Measurements from ENCODE around the gene CRTAP.
"Not testable (repeated sequence)": the region's sequence is repeated elsewhere in the genome, so short reads cannot be mapped to it uniquely, and the experiment has no call there.

CRTAP gene

DNA sequence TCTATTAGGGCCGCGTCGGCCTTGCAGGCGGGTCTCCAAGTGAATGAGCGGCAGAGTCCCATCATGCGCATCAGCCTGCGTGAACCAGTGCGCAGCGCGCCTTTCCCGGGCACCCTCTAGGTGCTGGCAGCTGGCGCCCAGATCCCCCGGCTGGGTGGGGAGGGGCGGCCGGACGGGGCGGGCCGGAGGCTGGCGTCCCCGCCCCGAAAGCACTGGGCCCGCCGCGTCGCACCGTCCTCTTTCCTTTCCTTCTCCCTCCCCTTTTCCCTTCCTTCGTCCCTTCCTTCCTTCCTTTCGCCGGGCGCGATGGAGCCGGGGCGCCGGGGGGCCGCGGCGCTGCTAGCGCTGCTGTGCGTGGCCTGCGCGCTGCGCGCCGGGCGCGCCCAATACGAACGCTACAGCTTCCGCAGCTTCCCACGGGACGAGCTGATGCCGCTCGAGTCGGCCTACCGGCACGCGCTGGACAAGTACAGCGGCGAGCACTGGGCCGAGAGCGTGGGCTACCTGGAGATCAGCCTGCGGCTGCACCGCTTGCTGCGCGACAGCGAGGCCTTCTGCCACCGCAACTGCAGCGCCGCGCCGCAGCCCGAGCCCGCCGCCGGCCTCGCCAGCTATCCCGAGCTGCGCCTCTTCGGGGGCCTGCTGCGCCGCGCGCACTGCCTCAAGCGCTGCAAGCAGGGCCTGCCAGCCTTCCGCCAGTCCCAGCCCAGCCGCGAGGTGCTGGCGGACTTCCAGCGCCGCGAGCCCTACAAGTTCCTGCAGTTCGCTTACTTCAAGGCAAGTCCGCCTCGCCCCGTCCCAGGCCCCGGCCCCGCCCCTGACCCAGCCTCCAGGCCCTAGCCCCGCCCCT, at the start of gene CRTAP:
CRTAP (plus strand) TSS at position 243 of the 850 bp plus-strand sequence; CDS start at position 307, 64 bp downstream.
- Histone ChIP-seq H3K27ac (peak within 1 kb of the TSS; percentile 94 to 98), H3K9me3 (no peaks in the 10 kb centered on the region), H3K4me1 (peaks cover 0 to 44% (median 20%) of the 10 kb centered on the region in 4 donors), H3K4me3 (peak within 1 kb of the TSS; percentile 81 to 96), H3K36me3 (peaks cover 0 to 12% (median 0%) of the 10 kb centered on the region in 3 donors), H3K27me3 (no peaks in the 10 kb centered on the region)
- TF ChIP-seq, protein P1, sequence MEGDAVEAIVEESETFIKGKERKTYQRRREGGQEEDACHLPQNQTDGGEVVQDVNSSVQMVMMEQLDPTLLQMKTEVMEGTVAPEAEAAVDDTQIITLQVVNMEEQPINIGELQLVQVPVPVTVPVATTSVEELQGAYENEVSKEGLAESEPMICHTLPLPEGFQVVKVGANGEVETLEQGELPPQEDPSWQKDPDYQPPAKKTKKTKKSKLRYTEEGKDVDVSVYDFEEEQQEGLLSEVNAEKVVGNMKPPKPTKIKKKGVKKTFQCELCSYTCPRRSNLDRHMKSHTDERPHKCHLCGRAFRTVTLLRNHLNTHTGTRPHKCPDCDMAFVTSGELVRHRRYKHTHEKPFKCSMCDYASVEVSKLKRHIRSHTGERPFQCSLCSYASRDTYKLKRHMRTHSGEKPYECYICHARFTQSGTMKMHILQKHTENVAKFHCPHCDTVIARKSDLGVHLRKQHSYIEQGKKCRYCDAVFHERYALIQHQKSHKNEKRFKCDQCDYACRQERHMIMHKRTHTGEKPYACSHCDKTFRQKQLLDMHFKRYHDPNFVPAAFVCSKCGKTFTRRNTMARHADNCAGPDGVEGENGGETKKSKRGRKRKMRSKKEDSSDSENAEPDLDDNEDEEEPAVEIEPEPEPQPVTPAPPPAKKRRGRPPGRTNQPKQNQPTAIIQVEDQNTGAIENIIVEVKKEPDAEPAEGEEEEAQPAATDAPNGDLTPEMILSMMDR (IDR thresholded peaks at IDR 0.05): peak in 1 of 2 experiments; percentile 4
- DNase-seq: peak; percentile 97 to 99
- intact Hi-C loops (cut with DNase I; ENCODE audit: low total_unique reads): no loop called here

DNA sequence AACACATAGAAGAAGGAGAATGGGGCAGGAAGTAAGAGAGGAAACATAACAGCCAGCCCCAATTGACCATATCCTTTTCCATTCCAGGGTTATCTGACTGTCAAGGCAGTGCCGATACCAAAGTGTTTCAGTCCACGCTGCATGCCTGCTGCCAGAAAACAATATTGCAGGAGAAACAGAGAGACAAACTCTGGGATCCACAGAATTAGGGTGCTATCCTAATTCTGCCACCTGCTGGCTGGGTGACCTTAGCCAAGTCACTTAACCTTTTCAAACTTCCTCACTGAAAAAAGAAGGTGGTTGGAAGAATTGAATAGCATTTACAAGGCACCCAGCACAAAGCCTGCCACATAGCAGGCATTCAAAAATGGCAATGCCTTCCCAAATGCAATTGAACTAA, 48.9 kb upstream of the CRTAP start:
- Histone ChIP-seq H3K9me3 (no peaks in the 10 kb centered on the region), H3K36me3 (peaks cover 52 to 86% (median 67%) of the 10 kb centered on the region in 3 donors), H3K27ac (no peak overlapping the region), H3K4me1 (no peaks in the 10 kb centered on the region), H3K4me3 (no peak overlapping the region), H3K27me3 (no peaks in the 10 kb centered on the region)
- TF ChIP-seq, protein P1 (IDR thresholded peaks at IDR 0.05): no peak
- intact Hi-C loops (cut with DNase I; ENCODE audit: low total_unique reads): loop anchor here (10.0 kb wide), 1 partner anchor 120 kb away; no protein-coding TSS in a partner anchor
- no peak for DNase-seq

DNA sequence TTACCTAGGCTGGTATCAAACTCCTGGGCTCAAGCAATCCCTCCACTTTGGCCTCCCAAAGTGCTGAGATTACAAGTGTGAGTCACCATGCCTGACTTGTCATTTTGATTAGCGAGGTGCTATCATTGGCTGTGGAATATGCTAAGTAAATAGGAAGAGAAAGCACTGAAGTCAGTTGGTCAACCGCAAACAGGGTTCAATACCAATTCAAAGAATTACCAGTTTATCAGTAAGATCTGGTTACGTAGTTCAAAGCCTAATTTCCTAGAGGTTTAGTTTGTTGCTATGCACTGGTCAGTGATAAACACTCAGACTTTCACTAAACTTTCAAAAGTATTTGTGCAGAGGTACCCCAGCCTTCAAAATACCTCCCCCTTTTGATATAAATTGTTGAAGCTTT, 46.3 kb upstream of the CRTAP start:
- Histone ChIP-seq H3K4me3 (no peak overlapping the region), H3K36me3 (peaks cover 45 to 64% (median 54%) of the 10 kb centered on the region in 3 donors), H3K9me3 (no peaks in the 10 kb centered on the region), H3K27ac (no peak overlapping the region), H3K4me1 (no peaks in the 10 kb centered on the region), H3K27me3 (no peaks in the 10 kb centered on the region)
- no peak for DNase-seq
- intact Hi-C loops (cut with DNase I; ENCODE audit: low total_unique reads): loop anchor here (10.0 kb wide), 1 partner anchor 123 kb away; no protein-coding TSS in a partner anchor
- TF ChIP-seq, protein P1 (IDR thresholded peaks at IDR 0.05): no peak

DNA sequence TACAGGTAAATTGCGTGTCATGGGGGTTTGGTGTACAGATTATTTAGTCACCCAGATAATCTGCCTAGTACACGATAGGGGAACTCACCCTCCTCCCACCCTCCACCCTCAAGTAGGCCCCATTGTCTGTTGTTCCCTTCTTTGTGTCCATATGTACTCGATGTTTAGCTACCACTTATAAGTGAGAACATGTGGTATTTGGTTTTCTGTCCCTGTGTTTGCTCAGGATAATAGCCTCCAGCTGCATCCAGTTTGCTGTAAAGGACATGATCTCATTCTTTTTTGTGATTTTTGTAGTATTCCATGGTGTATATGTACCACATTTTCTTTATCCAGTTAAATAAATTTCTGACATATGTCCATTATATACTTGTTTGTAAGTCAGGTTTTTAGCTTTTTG, 44.0 kb upstream of the CRTAP start:
- not testable (repeated sequence) for H3K27ac ChIP-seq, H3K4me1 ChIP-seq, H3K9me3 ChIP-seq, H3K27me3 ChIP-seq, DNase-seq, H3K4me3 ChIP-seq
- peaks cover 26 to 45% (median 40%) of the 10 kb centered on the region in 3 donors for H3K36me3 ChIP-seq
- intact Hi-C loops (cut with DNase I; ENCODE audit: low total_unique reads): loop anchor here (10.0 kb wide), 2 partner anchors 125 to 505 kb away; no protein-coding TSS in a partner anchor

DNA sequence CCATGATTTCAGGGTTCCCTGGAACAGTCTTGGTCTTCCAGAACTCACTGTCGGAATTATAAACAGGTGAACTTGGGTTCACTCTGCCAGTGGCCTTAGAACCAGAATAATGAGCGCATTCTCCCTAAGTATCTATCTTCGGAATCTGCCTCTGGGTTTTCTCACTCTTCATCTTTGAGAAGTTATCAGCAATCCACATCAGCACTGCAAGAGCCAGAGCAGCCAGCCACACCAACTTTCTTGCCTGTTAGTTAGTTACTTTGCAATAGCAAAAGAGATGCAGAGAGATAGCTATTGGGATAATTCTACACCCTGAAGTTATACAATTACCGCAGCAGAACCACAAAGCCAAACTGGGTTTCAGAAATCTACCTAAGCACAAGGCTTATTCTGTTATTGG, 42.6 kb upstream of the CRTAP start:
- Histone ChIP-seq H3K4me1 (peaks cover 0 to 7% (median 2%) of the 10 kb centered on the region in 4 donors), H3K27ac (no peak overlapping the region), H3K4me3 (no peak overlapping the region), H3K36me3 (peaks cover 12 to 31% (median 27%) of the 10 kb centered on the region in 3 donors), H3K27me3 (no peaks in the 10 kb centered on the region), H3K9me3 (no peaks in the 10 kb centered on the region)
- DNase-seq: no peak
- intact Hi-C loops (cut with DNase I; ENCODE audit: low total_unique reads): loop anchor here (10.0 kb wide), 1 partner anchor 506 kb away; no protein-coding TSS in a partner anchor
- TF ChIP-seq, protein P1 (IDR thresholded peaks at IDR 0.05): no peak

DNA sequence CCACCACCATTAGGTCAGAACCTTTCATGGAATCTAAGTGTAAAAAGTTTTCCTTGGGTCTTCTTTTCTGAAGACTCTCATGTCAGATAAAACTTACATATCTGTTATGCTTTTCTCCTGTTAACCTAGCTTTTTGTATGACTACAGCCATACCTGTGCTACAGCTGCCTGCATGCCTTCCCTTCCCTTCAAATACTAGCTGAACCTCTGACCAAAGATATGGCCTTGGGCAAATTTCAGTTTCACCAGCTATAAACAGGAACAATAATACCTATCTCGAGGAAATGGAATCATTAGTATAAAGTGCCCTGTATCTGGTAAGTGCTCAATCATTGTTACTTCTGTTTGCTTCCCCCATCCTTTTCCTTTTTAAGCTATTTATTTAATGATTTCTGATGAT, 41.9 kb upstream of the CRTAP start:
- peaks cover 11 to 30% (median 25%) of the 10 kb centered on the region in 3 donors for H3K36me3 ChIP-seq
- intact Hi-C loops (cut with DNase I; ENCODE audit: low total_unique reads): loop anchor here (10.0 kb wide), 1 partner anchor 507 kb away; no protein-coding TSS in a partner anchor
- DNase-seq: no peak

More for the DNA sequence above, 41.9 kb upstream of the CRTAP start:
- no peaks in the 10 kb centered on the region for H3K9me3 ChIP-seq
- no peak overlapping the region for H3K4me3 ChIP-seq
- H3K27me3 ChIP-seq: no peaks in the 10 kb centered on the region
- no peak overlapping the region for H3K27ac ChIP-seq
- TF ChIP-seq, protein P1 (IDR thresholded peaks at IDR 0.05): no peak
- peaks cover 0 to 8% (median 2%) of the 10 kb centered on the region in 4 donors for H3K4me1 ChIP-seq
